A673 (cell line): Measurements from ENCODE around the gene CRYBG3. TPM values are rescaled to one million over a fixed set of nuclear protein-coding genes. Genes with fewer than 3 reads are reported as not detected.

Experiments used
- BruUV-seq: library from RNA; stranded (reverse); fragments of 400-500 nt; replicated peaks from 2 replicates; lab custom pipeline; 2021; lab: Mats Ljungman, UMichigan
- CTCF ChIA-PET: fragments of 300-600 bp; sonication (Branson Sonifier 250); formaldehyde crosslinking; loops from one replicate; lab custom pipeline; 2022; ENCODE audit warnings: antibody characterized with exemption; lab: Charles Lee
- POLR2A ChIA-PET: fragments of 300-600 bp; sonication (Branson Sonifier 250); formaldehyde crosslinking; loops from one replicate; lab custom pipeline; 2022; ENCODE audit warnings: antibody characterized with exemption; ENCODE audit not compliant: low non-redundant PET; lab: Charles Lee
- DNase-seq: peaks from one replicate; pipeline ENCODE4 v3.0.0-alpha.2; 2015; ENCODE audit warnings: low spot score
- H3K27ac ChIP-seq: fragments of 200-600 bp; sonication (generic); 2 replicates; pipeline ENCODE4 v1.5.1; 2016; ENCODE audit warnings: mixed run types, low read depth, mild to moderate bottlenecking, mixed read lengths, antibody characterized with exemption, low read length; ENCODE audit not compliant: poor library complexity, severe bottlenecking
- H3K27me3 ChIP-seq: fragments of 200-600 bp; sonication (generic); replicated peaks from 2 replicates; pipeline ENCODE4 v1.6.1; 2017; ENCODE audit warnings: mixed run types, low read depth, mild to moderate bottlenecking, mixed read lengths, antibody characterized with exemption, low read length; ENCODE audit not compliant: insufficient read depth, poor library complexity
- H3K36me3 ChIP-seq: fragments of 200-600 bp; sonication (generic); 2 replicates; pipeline ENCODE4 v1.6.1; 2016; ENCODE audit warnings: mixed run types, mild to moderate bottlenecking, mixed read lengths, antibody characterized with exemption, low read length; ENCODE audit not compliant: insufficient read depth, poor library complexity, severe bottlenecking
- H3K4me1 ChIP-seq: fragments of 200-600 bp; sonication (generic); 2 replicates; pipeline ENCODE4 v1.6.1; 2017; ENCODE audit warnings: mixed run types, mild to moderate bottlenecking, mixed read lengths, antibody characterized with exemption, low read length; ENCODE audit not compliant: insufficient read depth, poor library complexity, severe bottlenecking
- H3K4me3 ChIP-seq: fragments of 200-600 bp; sonication (generic); 2 replicates; pipeline ENCODE4 v1.5.1; 2016; ENCODE audit warnings: low read depth, mixed run types, mild to moderate bottlenecking, mixed read lengths, low read length; ENCODE audit not compliant: poor library complexity, severe bottlenecking
- H3K9me3 ChIP-seq: fragments of 200-600 bp; sonication (generic); 2 replicates; pipeline ENCODE4 v1.6.1; 2016; ENCODE audit warnings: mixed run types, low read depth, mild to moderate bottlenecking, mixed read lengths, antibody characterized with exemption, low read length; ENCODE audit not compliant: poor library complexity, severe bottlenecking
- EZH2 ChIP-seq: fragments of 200-600 bp; sonication (generic); IDR thresholded peaks from 2 replicates; pipeline ENCODE4 v1.6.1; 2017; ENCODE audit warnings: borderline replicate concordance, low read depth, mild to moderate bottlenecking, mixed read lengths, antibody characterized with exemption, low read length; ENCODE audit not compliant: poor library complexity, severe bottlenecking
- intact Hi-C: fragments of 100-400 bp; cut with micrococcal nuclease; formaldehyde crosslinking; loops from one replicate; pipeline ENCODE4 v1.10.0; 2022; ENCODE audit not compliant: unreplicated experiment
- total RNA-seq: library from RNA; stranded (reverse); gene quantifications from 2 replicates; pipeline ENCODE4 v1.2.3, GENCODE V29; 2021
- TF ChIP-seq, protein P1 (sequence below): fragments of 300-800, 200-600 bp; sonication (generic); conservative IDR thresholded peaks from 2 replicates; pipeline ENCODE4 v1.5.1; 2017; ENCODE audit warnings: low read depth, mild to moderate bottlenecking, antibody characterized with exemption, low read length, moderate library complexity, mixed read lengths

The CRYBG3 gene
- total RNA-seq, 1 experiment from 2014 or later: 8.6 TPM

DNA sequence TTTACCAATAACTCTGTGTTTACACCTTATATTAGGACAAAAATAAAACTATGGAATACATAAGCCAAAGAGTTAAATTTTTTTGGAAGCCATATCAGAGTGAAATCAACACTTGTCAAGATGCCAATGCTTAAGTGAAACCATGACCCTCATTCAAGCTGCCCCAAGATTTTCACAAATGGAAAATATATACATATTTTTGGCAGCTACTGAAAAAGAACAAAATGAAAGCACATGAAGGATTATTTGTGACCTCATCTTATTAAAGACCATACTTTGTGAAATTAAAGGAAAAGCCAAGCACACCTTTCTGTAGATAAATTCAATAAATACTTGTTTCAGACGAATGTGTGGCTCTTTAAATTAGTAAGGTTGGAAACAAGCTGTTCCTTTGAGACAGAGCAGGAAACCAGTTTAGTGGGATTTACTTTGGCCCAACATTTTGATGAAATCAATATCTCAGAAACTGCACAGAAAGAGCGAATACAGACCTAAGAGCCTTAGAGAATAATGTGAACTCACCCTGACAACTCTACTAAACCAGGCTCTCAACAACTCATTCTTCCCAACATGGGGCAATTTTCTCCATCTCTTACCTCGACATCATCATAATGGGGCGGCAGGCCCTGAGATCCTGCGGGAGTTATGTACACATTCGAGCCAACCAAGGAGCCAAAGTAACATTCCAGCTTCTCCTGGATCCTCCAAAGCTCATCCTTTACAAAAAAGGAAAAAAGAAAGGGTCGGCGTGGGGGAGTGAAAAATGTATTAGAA, 139.4 kb downstream of the CRYBG3 start:
- no peaks in the 10 kb centered on the region for H3K9me3 ChIP-seq
- no peak for DNase-seq
- H3K27ac ChIP-seq: no peak overlapping the region
- no peak for TF ChIP-seq EZH2
- TF ChIP-seq, protein P1, sequence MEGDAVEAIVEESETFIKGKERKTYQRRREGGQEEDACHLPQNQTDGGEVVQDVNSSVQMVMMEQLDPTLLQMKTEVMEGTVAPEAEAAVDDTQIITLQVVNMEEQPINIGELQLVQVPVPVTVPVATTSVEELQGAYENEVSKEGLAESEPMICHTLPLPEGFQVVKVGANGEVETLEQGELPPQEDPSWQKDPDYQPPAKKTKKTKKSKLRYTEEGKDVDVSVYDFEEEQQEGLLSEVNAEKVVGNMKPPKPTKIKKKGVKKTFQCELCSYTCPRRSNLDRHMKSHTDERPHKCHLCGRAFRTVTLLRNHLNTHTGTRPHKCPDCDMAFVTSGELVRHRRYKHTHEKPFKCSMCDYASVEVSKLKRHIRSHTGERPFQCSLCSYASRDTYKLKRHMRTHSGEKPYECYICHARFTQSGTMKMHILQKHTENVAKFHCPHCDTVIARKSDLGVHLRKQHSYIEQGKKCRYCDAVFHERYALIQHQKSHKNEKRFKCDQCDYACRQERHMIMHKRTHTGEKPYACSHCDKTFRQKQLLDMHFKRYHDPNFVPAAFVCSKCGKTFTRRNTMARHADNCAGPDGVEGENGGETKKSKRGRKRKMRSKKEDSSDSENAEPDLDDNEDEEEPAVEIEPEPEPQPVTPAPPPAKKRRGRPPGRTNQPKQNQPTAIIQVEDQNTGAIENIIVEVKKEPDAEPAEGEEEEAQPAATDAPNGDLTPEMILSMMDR: no peak
- H3K27me3 ChIP-seq: no peaks in the 10 kb centered on the region
- ChIA-PET CTCF (no interaction called here), POLR2A (no interaction called here)
- BruUV-seq: no TSS peak
- peaks cover 12% of the 10 kb centered on the region for H3K4me1 ChIP-seq
- H3K36me3 ChIP-seq: no peaks in the 10 kb centered on the region
- intact Hi-C loops: no loop called here
- no peak overlapping the region for H3K4me3 ChIP-seq

DNA sequence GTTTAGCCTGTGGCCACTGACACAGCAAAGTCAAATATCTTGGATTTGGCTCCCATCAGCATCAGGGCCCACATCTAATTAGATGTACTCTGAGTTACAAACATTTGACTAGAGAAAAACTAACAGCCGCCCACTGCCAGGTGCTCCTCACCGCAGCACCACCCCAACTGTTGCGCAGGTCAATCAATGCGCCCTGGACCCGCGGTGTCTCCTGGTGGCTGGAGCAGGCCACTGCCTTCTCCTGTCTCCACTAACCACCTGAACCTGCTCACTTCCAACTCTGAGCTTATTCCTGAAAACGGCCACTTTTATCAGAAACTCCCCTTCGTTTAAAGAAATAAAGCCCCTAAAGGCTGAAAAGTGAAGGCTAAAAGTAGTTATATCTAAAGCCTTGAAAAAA, 146.2 kb downstream of the CRYBG3 start:
- ChIA-PET POLR2A (no interaction called here), CTCF (no interaction called here)
- Histone ChIP-seq H3K27me3 (no peaks in the 10 kb centered on the region), H3K9me3 (no peaks in the 10 kb centered on the region), H3K4me1 (peaks cover 23% of the 10 kb centered on the region), H3K27ac (no peak overlapping the region), H3K4me3 (no peak overlapping the region), H3K36me3 (no peaks in the 10 kb centered on the region)
- BruUV-seq: no TSS peak
- no peak for DNase-seq
- no peak for TF ChIP-seq EZH2
- TF ChIP-seq, protein P1: no peak
- intact Hi-C loops: no loop called here

DNA sequence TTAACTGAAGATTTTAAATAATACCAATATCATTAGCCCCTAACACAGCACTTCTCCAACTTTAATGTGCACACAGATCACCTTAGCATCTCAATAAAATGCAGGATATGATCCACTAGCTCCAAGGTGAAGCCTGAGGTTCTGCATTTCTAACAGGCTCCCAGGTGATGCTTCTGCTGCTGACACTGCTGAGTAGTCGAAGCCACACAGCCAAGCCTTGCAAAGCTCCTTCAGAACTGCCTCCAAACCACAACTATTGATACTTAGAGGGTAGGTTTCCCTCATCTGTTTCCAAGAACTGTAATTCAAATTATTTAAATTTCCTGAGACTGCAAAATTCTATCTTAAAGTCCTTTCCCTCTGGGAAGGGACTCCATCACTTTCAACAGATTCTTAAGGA, 146.6 kb downstream of the CRYBG3 start:
- no peak overlapping the region for H3K27ac ChIP-seq
- no peaks in the 10 kb centered on the region for H3K36me3 ChIP-seq
- BruUV-seq: no TSS peak
- intact Hi-C loops: no loop called here
- TF ChIP-seq EZH2: no peak
- TF ChIP-seq, protein P1: no peak
- no peak for DNase-seq
- no peaks in the 10 kb centered on the region for H3K27me3 ChIP-seq
- CTCF ChIA-PET: no interaction called here
- H3K4me1 ChIP-seq: peaks cover 24% of the 10 kb centered on the region
- H3K9me3 ChIP-seq: no peaks in the 10 kb centered on the region
- H3K4me3 ChIP-seq: no peak overlapping the region
- POLR2A ChIA-PET: no interaction called here
